Measurements from ENCODE around the gene DNAH5. TPM values are rescaled to one million over a fixed set of nuclear protein-coding genes. Genes with fewer than 3 reads are reported as not detected.

DNAH5 gene
- total RNA-seq, 1 experiment from 2014 or later = 8.0 TPM

DNA sequence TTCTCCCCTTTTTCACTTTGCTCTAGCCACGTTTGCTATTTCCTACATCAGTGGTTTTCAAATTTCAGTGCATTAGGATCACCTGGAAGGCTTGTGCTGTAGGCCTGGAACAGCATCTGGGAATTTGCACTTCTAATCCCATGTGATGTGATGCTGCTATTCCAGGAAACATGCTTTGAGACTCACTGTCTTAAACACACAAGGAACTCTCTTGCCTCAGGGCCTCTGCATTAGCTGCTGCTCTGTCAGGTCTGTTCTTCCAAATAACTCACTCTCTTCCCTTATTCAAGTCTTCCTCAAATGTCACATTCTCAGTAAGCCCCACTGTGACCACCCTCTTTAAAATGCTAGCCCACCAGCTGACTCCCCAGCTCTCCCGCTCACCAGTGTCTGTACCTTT is 204.0 kb downstream of the DNAH5 start:
- intact Hi-C loops (cut with micrococcal nuclease; ENCODE audit: unreplicated experiment) (no loop called here), in situ Hi-C loops (cut with HindIII; ENCODE audit: low pct_unique_long_range_greater_than_20kb, low sequenced_read_pairs) (no loop called here)
- ChIA-PET POLR2A (no interaction called here), CTCF (no interaction called here)
- H3K4me3 ChIP-seq (ENCODE audit: low read depth in 2 of 2, low read length in 2 of 2) = no peak overlapping the region
- no peaks in the 10 kb centered on the region for H3K4me1 ChIP-seq (ENCODE audit: control insufficient read depth, insufficient read depth, low read length)
- DNase-seq (ENCODE audit: low read depth, low spot score) (no peak), ATAC-seq (no peak)
- no TSS peak for BruUV-seq (replicated peaks)
- H3K27ac ChIP-seq (ENCODE audit: low read length) = no peak overlapping the region
- H3K27me3 ChIP-seq (ENCODE audit: control insufficient read depth, insufficient read depth, low read length) = no peaks in the 10 kb centered on the region
- H3K9me3 ChIP-seq (ENCODE audit: control insufficient read depth, insufficient read depth, low read depth, low read length) = no peaks in the 10 kb centered on the region
- H3K36me3 ChIP-seq (ENCODE audit: control insufficient read depth, insufficient read depth, low read length) = no peaks in the 10 kb centered on the region
- TF ChIP-seq, protein P1, sequence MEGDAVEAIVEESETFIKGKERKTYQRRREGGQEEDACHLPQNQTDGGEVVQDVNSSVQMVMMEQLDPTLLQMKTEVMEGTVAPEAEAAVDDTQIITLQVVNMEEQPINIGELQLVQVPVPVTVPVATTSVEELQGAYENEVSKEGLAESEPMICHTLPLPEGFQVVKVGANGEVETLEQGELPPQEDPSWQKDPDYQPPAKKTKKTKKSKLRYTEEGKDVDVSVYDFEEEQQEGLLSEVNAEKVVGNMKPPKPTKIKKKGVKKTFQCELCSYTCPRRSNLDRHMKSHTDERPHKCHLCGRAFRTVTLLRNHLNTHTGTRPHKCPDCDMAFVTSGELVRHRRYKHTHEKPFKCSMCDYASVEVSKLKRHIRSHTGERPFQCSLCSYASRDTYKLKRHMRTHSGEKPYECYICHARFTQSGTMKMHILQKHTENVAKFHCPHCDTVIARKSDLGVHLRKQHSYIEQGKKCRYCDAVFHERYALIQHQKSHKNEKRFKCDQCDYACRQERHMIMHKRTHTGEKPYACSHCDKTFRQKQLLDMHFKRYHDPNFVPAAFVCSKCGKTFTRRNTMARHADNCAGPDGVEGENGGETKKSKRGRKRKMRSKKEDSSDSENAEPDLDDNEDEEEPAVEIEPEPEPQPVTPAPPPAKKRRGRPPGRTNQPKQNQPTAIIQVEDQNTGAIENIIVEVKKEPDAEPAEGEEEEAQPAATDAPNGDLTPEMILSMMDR (IDR thresholded peaks at IDR 0.05) = no peak
- TF ChIP-seq, protein P2, sequence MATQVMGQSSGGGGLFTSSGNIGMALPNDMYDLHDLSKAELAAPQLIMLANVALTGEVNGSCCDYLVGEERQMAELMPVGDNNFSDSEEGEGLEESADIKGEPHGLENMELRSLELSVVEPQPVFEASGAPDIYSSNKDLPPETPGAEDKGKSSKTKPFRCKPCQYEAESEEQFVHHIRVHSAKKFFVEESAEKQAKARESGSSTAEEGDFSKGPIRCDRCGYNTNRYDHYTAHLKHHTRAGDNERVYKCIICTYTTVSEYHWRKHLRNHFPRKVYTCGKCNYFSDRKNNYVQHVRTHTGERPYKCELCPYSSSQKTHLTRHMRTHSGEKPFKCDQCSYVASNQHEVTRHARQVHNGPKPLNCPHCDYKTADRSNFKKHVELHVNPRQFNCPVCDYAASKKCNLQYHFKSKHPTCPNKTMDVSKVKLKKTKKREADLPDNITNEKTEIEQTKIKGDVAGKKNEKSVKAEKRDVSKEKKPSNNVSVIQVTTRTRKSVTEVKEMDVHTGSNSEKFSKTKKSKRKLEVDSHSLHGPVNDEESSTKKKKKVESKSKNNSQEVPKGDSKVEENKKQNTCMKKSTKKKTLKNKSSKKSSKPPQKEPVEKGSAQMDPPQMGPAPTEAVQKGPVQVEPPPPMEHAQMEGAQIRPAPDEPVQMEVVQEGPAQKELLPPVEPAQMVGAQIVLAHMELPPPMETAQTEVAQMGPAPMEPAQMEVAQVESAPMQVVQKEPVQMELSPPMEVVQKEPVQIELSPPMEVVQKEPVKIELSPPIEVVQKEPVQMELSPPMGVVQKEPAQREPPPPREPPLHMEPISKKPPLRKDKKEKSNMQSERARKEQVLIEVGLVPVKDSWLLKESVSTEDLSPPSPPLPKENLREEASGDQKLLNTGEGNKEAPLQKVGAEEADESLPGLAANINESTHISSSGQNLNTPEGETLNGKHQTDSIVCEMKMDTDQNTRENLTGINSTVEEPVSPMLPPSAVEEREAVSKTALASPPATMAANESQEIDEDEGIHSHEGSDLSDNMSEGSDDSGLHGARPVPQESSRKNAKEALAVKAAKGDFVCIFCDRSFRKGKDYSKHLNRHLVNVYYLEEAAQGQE (IDR thresholded peaks at IDR 0.05; ENCODE audit: insufficient read depth in 1 of 2, low read depth in 2 of 2, low read length in 1 of 2) = no peak
- no peak for TF ChIP-seq SIN3A (IDR thresholded peaks at IDR 0.05; ENCODE audit: borderline replicate concordance, insufficient read depth, low read depth, low read length)
- no peak for TF ChIP-seq POLR2AphosphoS5 (IDR thresholded peaks at IDR 0.05; ENCODE audit: low read depth, low read length)
- no peak for TF ChIP-seq TCF7L2 (IDR thresholded peaks at IDR 0.05; ENCODE audit: low read depth, low read length)

DNA sequence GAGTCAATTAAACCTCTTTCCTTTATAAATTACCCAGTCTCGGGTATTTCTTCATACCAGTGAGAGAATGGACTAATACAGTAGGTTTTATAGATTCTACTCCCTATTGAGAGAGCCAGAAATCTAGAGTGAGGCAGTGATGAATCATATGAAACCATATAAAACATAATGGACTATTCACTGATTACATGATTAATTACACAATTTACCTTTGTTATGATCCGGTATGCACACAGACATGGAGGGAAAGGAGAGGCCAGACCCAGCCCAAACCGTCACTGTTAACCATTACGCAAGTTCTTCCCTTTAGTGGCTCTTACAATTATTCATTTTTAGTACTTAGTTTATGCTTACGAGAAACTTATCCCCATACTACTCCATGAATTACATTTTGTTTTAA is 205.0 kb downstream of the DNAH5 start:
- H3K4me1 ChIP-seq (ENCODE audit: control insufficient read depth, insufficient read depth, low read length) = no peaks in the 10 kb centered on the region
- POLR2A ChIA-PET = no interaction called here
- H3K27me3 ChIP-seq (ENCODE audit: control insufficient read depth, insufficient read depth, low read length) = no peaks in the 10 kb centered on the region
- TF ChIP-seq SIN3A (IDR thresholded peaks at IDR 0.05; ENCODE audit: borderline replicate concordance, insufficient read depth, low read depth, low read length) (no peak), POLR2AphosphoS5 (IDR thresholded peaks at IDR 0.05; ENCODE audit: low read depth, low read length) (no peak), TCF7L2 (IDR thresholded peaks at IDR 0.05; ENCODE audit: low read depth, low read length) (no peak)
- TF ChIP-seq, protein P2 (IDR thresholded peaks at IDR 0.05; ENCODE audit: insufficient read depth in 1 of 2, low read depth in 2 of 2, low read length in 1 of 2) = no peak
- TF ChIP-seq, protein P1 (IDR thresholded peaks at IDR 0.05) = no peak
- no peaks in the 10 kb centered on the region for H3K36me3 ChIP-seq (ENCODE audit: control insufficient read depth, insufficient read depth, low read length)
- H3K4me3 ChIP-seq (ENCODE audit: low read depth in 2 of 2, low read length in 2 of 2) = no peak overlapping the region
- in situ Hi-C loops (cut with HindIII; ENCODE audit: low pct_unique_long_range_greater_than_20kb, low sequenced_read_pairs) = no loop called here
- no peak for DNase-seq (ENCODE audit: low read depth, low spot score)
- CTCF ChIA-PET = no interaction called here
- no peak overlapping the region for H3K27ac ChIP-seq (ENCODE audit: low read length)
- ATAC-seq = no peak
- H3K9me3 ChIP-seq (ENCODE audit: control insufficient read depth, insufficient read depth, low read depth, low read length) = no peaks in the 10 kb centered on the region
- intact Hi-C loops (cut with micrococcal nuclease; ENCODE audit: unreplicated experiment) = no loop called here
- no TSS peak for BruUV-seq (replicated peaks)
